HG03196 (cell line): ENCODE data around the gene PAGR1.
"Not testable (repeated sequence)": the region's sequence is repeated elsewhere in the genome, so short reads cannot be mapped to it uniquely, and the experiment has no call there.

Experiments used
- ATAC-seq: cut with Tn5 transposase; IDR thresholded peaks from one replicate; pipeline ENCODE4 v1.9.1; 2021; ENCODE audit not compliant: unreplicated experiment

PAGR1 gene

GRCh38 chr16:29862383-29862883 lies 46.5 kb downstream of the PAGR1 start:
- no peak for ATAC-seq

DNA sequence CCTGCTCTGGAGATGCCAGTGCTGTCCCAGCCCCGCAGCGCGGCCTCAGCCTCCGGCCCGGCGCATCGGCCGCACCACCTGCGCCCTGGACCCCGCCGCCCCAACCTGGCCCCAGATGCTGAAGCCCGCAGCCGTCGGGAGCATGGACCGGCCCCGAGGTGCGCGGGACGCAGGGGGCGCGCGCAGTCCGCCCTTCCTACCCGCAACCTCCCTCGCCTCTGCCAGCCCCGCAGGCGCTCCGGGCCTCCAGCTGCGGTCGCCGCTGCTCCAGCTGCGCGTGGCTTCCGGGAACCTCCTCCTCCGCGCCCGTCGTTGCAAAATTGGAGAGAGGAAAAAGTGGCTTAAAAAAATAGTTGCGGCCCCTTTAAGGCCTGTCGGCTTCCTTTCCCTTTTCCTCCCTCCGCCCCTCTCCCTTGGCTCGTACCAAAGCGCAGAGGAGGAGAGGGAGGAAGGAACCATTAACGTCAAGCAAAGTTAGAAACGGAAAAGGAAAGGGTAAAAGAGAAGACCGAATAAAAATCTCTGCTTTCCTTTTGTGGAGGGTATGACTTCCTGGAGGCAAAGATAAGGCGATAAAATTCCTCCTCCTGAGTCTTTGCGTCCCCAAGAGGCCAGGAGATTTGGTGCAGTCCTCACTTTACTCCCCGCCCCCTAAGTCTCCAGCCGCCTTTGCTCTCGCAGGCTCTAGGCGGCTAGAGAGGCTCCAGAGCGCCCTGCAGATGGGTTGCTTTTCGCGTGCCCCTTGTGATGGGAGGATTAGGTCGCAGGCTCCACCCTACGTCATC lies 47.1 kb downstream of the PAGR1 start, which contains the start of gene CDIPT:
Gene CDIPT (minus strand): TSS at position 343 of the 785 bp plus-strand sequence. CDS start 369 bp downstream, outside the sequence.
- peak; percentile 89 for ATAC-seq

GRCh38 chr16:29863669-29863984 lies 47.7 kb downstream of the PAGR1 start:
- ATAC-seq = no peak

GRCh38 chr16:29864205-29864604 lies 48.3 kb downstream of the PAGR1 start:
- no peak for ATAC-seq

GRCh38 chr16:29868396-29869009 lies 52.6 kb downstream of the PAGR1 start:
- ATAC-seq = no peak

DNA sequence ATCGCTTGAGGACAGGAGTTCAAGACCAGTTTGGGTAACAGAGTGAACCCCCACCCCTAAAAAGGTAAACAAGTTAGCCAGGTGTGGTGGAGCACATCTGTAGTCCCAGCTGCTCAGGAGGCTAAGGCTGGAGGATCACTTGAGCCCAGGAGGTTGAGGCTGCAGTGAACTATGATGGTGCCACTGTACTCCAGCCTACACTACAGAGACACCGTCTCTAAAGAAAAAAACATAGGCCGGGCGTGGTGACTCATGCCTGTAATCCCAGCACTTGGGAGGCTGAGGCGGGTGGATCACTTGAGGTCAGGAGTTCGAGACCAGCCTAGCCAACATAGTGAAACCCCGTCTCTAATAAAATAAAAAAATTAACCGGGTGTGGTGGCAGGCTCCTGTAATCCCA lies 53.1 kb downstream of the PAGR1 start:
- ATAC-seq = not testable (repeated sequence)
